HepG2 (cell line): ENCODE data around the gene HAPLN2. TPM values are rescaled to one million over a fixed set of nuclear protein-coding genes. Genes with fewer than 3 reads are reported as not detected.

ENCODE experiments used
- BCL6 ChIP-seq: IDR thresholded peaks from 2 replicates; pipeline ENCODE4 v1.6.1; 2016; ENCODE audit warnings: missing genetic modification reagents, missing compliant biosample characterization
- FOSL1 ChIP-seq: sonication (generic); formaldehyde crosslinking; IDR thresholded peaks from 2 replicates; pipeline ENCODE4 v1.9.0; 2021; ENCODE audit warnings: missing genetic modification reagents, borderline replicate concordance
- IRX3 ChIP-seq: sonication (generic); formaldehyde crosslinking; IDR thresholded peaks from 2 replicates; pipeline ENCODE4 v1.8.1; 2023; ENCODE audit warnings: mild to moderate bottlenecking, low read depth, missing genetic modification reagents, borderline replicate concordance
- KLF13 ChIP-seq: sonication (generic); formaldehyde crosslinking; IDR thresholded peaks from 2 replicates; pipeline ENCODE4 v1.4.0; 2020; ENCODE audit warnings: mild to moderate bottlenecking, missing genetic modification reagents
- MED8 ChIP-seq: sonication (generic); formaldehyde crosslinking; IDR thresholded peaks from 2 replicates; pipeline ENCODE4 v1.8.1; 2023; ENCODE audit warnings: mild to moderate bottlenecking, missing genetic modification reagents; ENCODE audit not compliant: insufficient replicate concordance
- NFE2 ChIP-seq: sonication (generic); formaldehyde crosslinking; IDR thresholded peaks from 2 replicates; pipeline ENCODE4 v1.4.0; 2020; ENCODE audit warnings: missing genetic modification reagents
- NFKB2 ChIP-seq: sonication (generic); formaldehyde crosslinking; IDR thresholded peaks from 2 replicates; pipeline ENCODE4 v1.4.0; 2020; ENCODE audit warnings: missing genetic modification reagents, borderline replicate concordance
- PCBP1 ChIP-seq: fragments of 200-400 bp; formaldehyde crosslinking; IDR thresholded peaks from 2 replicates; pipeline ENCODE4 v1.6.1; 2017; ENCODE audit warnings: mild to moderate bottlenecking, low read depth, low read length, borderline replicate concordance
- SOX5 ChIP-seq: IDR thresholded peaks from 2 replicates; pipeline ENCODE4 v1.6.1; 2016; ENCODE audit warnings: borderline replicate concordance
- THYN1 ChIP-seq: sonication (generic); formaldehyde crosslinking; IDR thresholded peaks from 2 replicates; pipeline ENCODE4 v1.8.1; 2023; ENCODE audit warnings: low read depth, mild to moderate bottlenecking, moderate library complexity, missing genetic modification reagents, borderline replicate concordance
- TRAFD1 ChIP-seq: sonication (generic); formaldehyde crosslinking; IDR thresholded peaks from 2 replicates; pipeline ENCODE4 v1.5.1; 2020; ENCODE audit warnings: missing genetic modification reagents, mild to moderate bottlenecking, borderline replicate concordance
- ZBTB25 ChIP-seq: IDR thresholded peaks from 2 replicates; pipeline ENCODE4 v1.6.1; 2018; ENCODE audit warnings: missing genetic modification reagents
- ZNF101 ChIP-seq: sonication (generic); formaldehyde crosslinking; IDR thresholded peaks from 2 replicates; pipeline ENCODE4 v1.4.0; 2020; ENCODE audit warnings: mild to moderate bottlenecking, low read depth, missing genetic modification reagents, borderline replicate concordance
- ZNF225 ChIP-seq: sonication (generic); formaldehyde crosslinking; IDR thresholded peaks from 2 replicates; pipeline ENCODE4 v1.4.0; 2020; ENCODE audit warnings: mild to moderate bottlenecking, missing genetic modification reagents
- ZNF563 ChIP-seq: sonication (generic); formaldehyde crosslinking; IDR thresholded peaks from 2 replicates; pipeline ENCODE4 v1.8.0; 2022; ENCODE audit warnings: mild to moderate bottlenecking, moderate library complexity, missing genetic modification reagents
- ZNF570 ChIP-seq: sonication (generic); formaldehyde crosslinking; IDR thresholded peaks from 2 replicates; pipeline ENCODE4 v1.4.0; 2020; ENCODE audit warnings: mild to moderate bottlenecking, missing genetic modification reagents, borderline replicate concordance
- ZNF770 ChIP-seq: sonication (generic); formaldehyde crosslinking; IDR thresholded peaks from 2 replicates; pipeline ENCODE4 v1.5.0; 2020; ENCODE audit warnings: mild to moderate bottlenecking, missing genetic modification reagents
- ZSCAN31 ChIP-seq: sonication (generic); formaldehyde crosslinking; IDR thresholded peaks from 2 replicates; pipeline ENCODE4 v1.5.0; 2020; ENCODE audit warnings: low read depth, mild to moderate bottlenecking, missing genetic modification reagents
- polyA plus RNA-seq, 8 experiments: library from polyadenylated mRNA; depleted of rRNA in 3 of 8; stranded (reverse) in 7 of 8; unstranded in 1 of 8; fragments of >200 nt; fragmentation: Illumina TruSeq in 4 of 8; extraction: Trizol in 4 of 8; gene quantifications; 2 replicates each; pipeline versions ENCODE4 v1.2.1 to v1.2.3, GENCODE V29; 2011 to 2016; ENCODE audit warnings: low read depth in 4 of 8, missing spikeins in 1 of 8, mixed read lengths in 1 of 8; ENCODE audit not compliant: insufficient read depth in 1 of 8
- total RNA-seq, 5 experiments: library from RNA; depleted of rRNA; stranded (reverse); fragments of >200 nt; fragmentation: Illumina TruSeq; extraction: Trizol; gene quantifications; 2 replicates each; pipeline ENCODE4 v1.2.3, GENCODE V29; 2016; ENCODE audit warnings: low read depth in 1 of 5
- TF ChIP-seq, protein P1 (sequence below): sonication (generic); formaldehyde crosslinking; IDR thresholded peaks from 2 replicates; pipeline ENCODE4 v1.9.0; 2021; ENCODE audit warnings: missing genetic modification reagents, mild to moderate bottlenecking, borderline replicate concordance
- TF ChIP-seq, protein P2 (sequence below): sonication (generic); formaldehyde crosslinking; IDR thresholded peaks from 2 replicates; pipeline ENCODE4 v1.5.1; 2020; ENCODE audit warnings: mild to moderate bottlenecking, missing genetic modification reagents, borderline replicate concordance

Gene HAPLN2
- total and polyA plus RNA-seq, 2 of the 13 experiments (the other 11 are each of a cell fraction or from before 2014, with no cell fraction given) = not detected

DNA sequence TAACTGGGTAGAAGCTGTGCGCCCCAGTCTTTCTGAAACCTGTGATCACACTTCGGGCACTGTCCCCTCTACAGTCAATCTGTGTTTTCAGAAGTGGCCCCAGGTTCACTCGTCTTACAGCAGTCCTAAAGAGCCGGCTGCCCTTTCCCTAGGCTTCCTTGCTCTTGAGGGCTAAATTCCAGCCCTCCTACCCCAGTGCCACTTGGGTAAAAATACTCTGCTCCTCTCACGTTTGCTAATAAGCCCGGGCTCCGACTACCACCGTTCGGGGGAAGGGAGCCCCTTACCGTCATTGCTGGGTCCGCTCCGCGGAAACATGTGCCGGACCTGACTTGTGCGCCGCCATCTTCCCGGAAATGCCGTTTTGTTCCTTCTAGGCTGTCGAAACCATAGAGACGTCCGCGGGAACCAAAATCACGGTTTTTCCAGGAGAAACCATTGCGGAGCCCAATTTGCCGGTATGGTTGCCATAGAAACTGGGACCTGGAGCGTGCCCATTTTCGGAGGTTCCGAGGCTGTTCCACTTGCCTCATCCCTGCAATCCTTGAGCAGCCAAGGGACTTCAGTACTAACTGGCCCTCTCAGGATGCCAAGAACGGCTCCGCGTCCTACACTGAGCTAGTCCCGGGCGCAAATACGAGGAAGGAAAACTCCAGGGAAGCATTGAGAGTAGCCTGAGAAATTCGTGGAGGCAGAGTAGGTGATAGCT, 17.9 kb upstream of the HAPLN2 start, which contains the start of gene GPATCH4 (continued):
- TF ChIP-seq MED8 = peak; percentile 66
- TF ChIP-seq ZSCAN31 = peak; percentile 72; the same call in 1 of the 2 replicates
- no peak; the same call in 1 of the 2 replicates for TF ChIP-seq SOX5
- TF ChIP-seq ZNF770 = peak; percentile 53; the same call in 1 of the 2 replicates
- TF ChIP-seq, protein P1, sequence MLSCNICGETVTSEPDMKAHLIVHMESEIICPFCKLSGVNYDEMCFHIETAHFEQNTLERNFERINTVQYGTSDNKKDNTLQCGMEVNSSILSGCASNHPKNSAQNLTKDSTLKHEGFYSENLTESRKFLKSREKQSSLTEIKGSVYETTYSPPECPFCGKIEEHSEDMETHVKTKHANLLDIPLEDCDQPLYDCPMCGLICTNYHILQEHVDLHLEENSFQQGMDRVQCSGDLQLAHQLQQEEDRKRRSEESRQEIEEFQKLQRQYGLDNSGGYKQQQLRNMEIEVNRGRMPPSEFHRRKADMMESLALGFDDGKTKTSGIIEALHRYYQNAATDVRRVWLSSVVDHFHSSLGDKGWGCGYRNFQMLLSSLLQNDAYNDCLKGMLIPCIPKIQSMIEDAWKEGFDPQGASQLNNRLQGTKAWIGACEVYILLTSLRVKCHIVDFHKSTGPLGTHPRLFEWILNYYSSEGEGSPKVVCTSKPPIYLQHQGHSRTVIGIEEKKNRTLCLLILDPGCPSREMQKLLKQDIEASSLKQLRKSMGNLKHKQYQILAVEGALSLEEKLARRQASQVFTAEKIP (CRISPR knock-in tag) = 0 out of 2 replicates have a peak, but pooled peaks have one; percentile 85
- TF ChIP-seq ZNF563 (CRISPR knock-in tag) = no peak
- peak; percentile 44 for TF ChIP-seq NFKB2
- TF ChIP-seq, protein P2, sequence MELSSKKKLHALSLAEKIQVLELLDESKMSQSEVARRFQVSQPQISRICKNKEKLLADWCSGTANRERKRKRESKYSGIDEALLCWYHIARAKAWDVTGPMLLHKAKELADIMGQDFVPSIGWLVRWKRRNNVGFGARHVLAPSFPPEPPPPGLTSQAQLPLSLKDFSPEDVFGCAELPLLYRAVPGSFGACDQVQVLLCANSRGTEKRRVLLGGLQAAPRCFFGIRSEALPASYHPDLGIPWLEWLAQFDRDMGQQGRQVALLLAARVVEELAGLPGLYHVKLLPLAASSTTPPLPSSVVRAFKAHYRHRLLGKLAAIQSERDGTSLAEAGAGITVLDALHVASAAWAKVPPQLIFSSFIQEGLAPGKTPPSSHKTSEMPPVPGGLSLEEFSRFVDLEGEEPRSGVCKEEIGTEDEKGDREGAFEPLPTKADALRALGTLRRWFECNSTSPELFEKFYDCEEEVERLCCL (CRISPR knock-in tag) = no peak
- TF ChIP-seq BCL6 (CRISPR knock-in tag) = 0 out of 2 replicates have a peak, but pooled peaks have one; percentile 10
- no peak; the same call in 1 of the 2 replicates for TF ChIP-seq IRX3 (CRISPR knock-in tag)
- TF ChIP-seq THYN1 (CRISPR knock-in tag) = no peak
- TF ChIP-seq ZNF225 (CRISPR knock-in tag) = no peak
- TF ChIP-seq ZBTB25 (CRISPR knock-in tag) = peak; percentile 38; the same call in 1 of the 2 replicates
- TF ChIP-seq ZNF101 = 0 out of 2 replicates have a peak, but pooled peaks have one; percentile 21
- TF ChIP-seq TRAFD1 (CRISPR knock-in tag) = no peak
- TF ChIP-seq PCBP1 = no peak
- TF ChIP-seq ZNF570 = no peak
- no peak for TF ChIP-seq NFE2
- TF ChIP-seq KLF13 (CRISPR knock-in tag) = no peak
- no peak for TF ChIP-seq FOSL1 (CRISPR knock-in tag)
